HepG2 (cell line): ENCODE results near the gene MICAL3. TPM values are rescaled to one million over a fixed set of nuclear protein-coding genes. Genes with fewer than 3 reads are reported as not detected.

Experiments used
- ATAC-seq: fragments of 200-7000 bp; cut with Tn5 transposase; 3 replicates; pipeline ENCODE4 v1.9.1; 2020; ENCODE audit warnings: mild to moderate bottlenecking, moderate library complexity
- BruUV-seq: library from RNA; stranded (reverse); fragments of 400-500 nt; replicated peaks from 2 replicates; lab custom pipeline; 2021; lab: Mats Ljungman, UMichigan
- CTCF ChIA-PET: fragments of 300-600 bp; formaldehyde crosslinking; extraction: SDS; loops from one replicate; lab custom pipeline; 2021; ENCODE audit warnings: low total read pairs, inconsistent platforms, low intra/inter-chr PET ratio; lab: Yijun Ruan, JAX
- POLR2A ChIA-PET: fragments of 350-600 bp; sonication (Branson Sonifier 250); formaldehyde crosslinking; loops from one replicate; lab custom pipeline; 2020; ENCODE audit warnings: antibody characterized with exemption, inconsistent platforms; lab: Yijun Ruan, JAX
- DNase-seq: peaks from one replicate; pipeline ENCODE4 v3.0.0-alpha.2; 2015; ENCODE audit warnings: low spot score
- FAIRE-seq: peaks from 3 replicates; lab custom pipeline; 2011; peaks lifted over from hg19 to GRCh38; lab: Jason Lieb, UNC
- H2AFZ ChIP-seq: one replicate; pipeline ENCODE4 v1.6.1; 2011; ENCODE audit warnings: low read length, inconsistent platforms
- H3K27ac ChIP-seq: fragments of 300-600 bp; 3 replicates; pipeline ENCODE4 v1.8.0; 2011; ENCODE audit warnings: mixed run types, mild to moderate bottlenecking, mixed read lengths, low read length, inconsistent platforms; ENCODE audit not compliant: insufficient read depth; ENCODE audit errors: extremely low read length
- H3K27me3 ChIP-seq, 2 experiments: fragments of 200-600 bp in 1 of 2; 2 replicates in 1 of 2; 3 replicates in 1 of 2; pipeline versions ENCODE4 v1.6.0 to v1.8.0; 2011; ENCODE audit warnings: low read length in 2 of 2, mild to moderate bottlenecking in 2 of 2, moderate library complexity in 2 of 2, inconsistent platforms in 1 of 2; ENCODE audit not compliant: insufficient read depth in 2 of 2, control insufficient read depth in 1 of 2
- H3K36me3 ChIP-seq, 2 experiments: fragments of 200-600 bp in 1 of 2; replicated peaks in 1 of 2; 2 replicates in 1 of 2; 3 replicates in 1 of 2; pipeline versions ENCODE4 v1.5.1 to v1.8.0; 2011; ENCODE audit warnings: low read length in 2 of 2, inconsistent platforms in 1 of 2; ENCODE audit not compliant: insufficient read depth in 2 of 2, control insufficient read depth in 1 of 2
- H3K4me1 ChIP-seq: 2 replicates; pipeline ENCODE4 v1.5.1; 2012; ENCODE audit warnings: low read length, inconsistent platforms; ENCODE audit not compliant: insufficient read depth
- H3K4me2 ChIP-seq: 2 replicates; pipeline ENCODE4 v1.6.0; 2011; ENCODE audit warnings: low read depth, low read length, inconsistent platforms
- H3K4me3 ChIP-seq, 3 experiments: fragments of 200-600 bp in 1 of 3; sonication (generic), shearing (Covaris generic) in 1 of 3; replicated peaks in 1 of 3; 2 replicates each; pipeline ENCODE4 v1.5.1; 2011 to 2016; ENCODE audit warnings: low read length in 3 of 3, inconsistent platforms in 2 of 3, low read depth in 2 of 3, mild to moderate bottlenecking in 2 of 3, control low read depth in 1 of 3, mixed read lengths in 1 of 3; ENCODE audit not compliant: insufficient read depth in 1 of 3
- H3K79me2 ChIP-seq: one replicate; pipeline ENCODE4 v1.6.1; 2011; ENCODE audit warnings: low read length, inconsistent platforms; ENCODE audit not compliant: insufficient read depth
- H3K9ac ChIP-seq: 2 replicates; pipeline ENCODE4 v1.6.0; 2011; ENCODE audit warnings: mild to moderate bottlenecking, low read depth, low read length, inconsistent platforms; ENCODE audit not compliant: insufficient read depth
- H3K9me3 ChIP-seq: 2 replicates; pipeline ENCODE4 v1.5.1; 2012; ENCODE audit warnings: mild to moderate bottlenecking, low read length
- H4K20me1 ChIP-seq: 2 replicates; pipeline ENCODE4 v1.6.0; 2011; ENCODE audit warnings: inconsistent platforms, mild to moderate bottlenecking, low read length, moderate library complexity; ENCODE audit not compliant: insufficient read depth
- ARNT2 ChIP-seq: sonication (generic); formaldehyde crosslinking; IDR thresholded peaks from 2 replicates; pipeline ENCODE4 v1.8.0; 2022; ENCODE audit warnings: mild to moderate bottlenecking, low read depth, missing genetic modification reagents, moderate library complexity
- NFKB2 ChIP-seq: sonication (generic); formaldehyde crosslinking; IDR thresholded peaks from 2 replicates; pipeline ENCODE4 v1.4.0; 2020; ENCODE audit warnings: missing genetic modification reagents, borderline replicate concordance
- ZBTB8A ChIP-seq: sonication (generic); formaldehyde crosslinking; IDR thresholded peaks from 2 replicates; pipeline ENCODE4 v1.4.0; 2020; ENCODE audit warnings: mild to moderate bottlenecking, low read depth, missing genetic modification reagents, borderline replicate concordance
- ZNF468 ChIP-seq: sonication (generic); formaldehyde crosslinking; IDR thresholded peaks from 2 replicates; pipeline ENCODE4 v1.8.0; 2022; ENCODE audit warnings: mild to moderate bottlenecking, moderate library complexity, missing genetic modification reagents
- ZSCAN31 ChIP-seq: sonication (generic); formaldehyde crosslinking; IDR thresholded peaks from 2 replicates; pipeline ENCODE4 v1.5.0; 2020; ENCODE audit warnings: low read depth, mild to moderate bottlenecking, missing genetic modification reagents
- WGBS: methylation state at CpG from one replicate; pipeline ENCODE4 v1.1.6; 2017; ENCODE audit warnings: low lambda C conversion rate; 5-methylcytosine and 5-hydroxymethylcytosine counted together
- in situ Hi-C: cut with HindIII; loops from 2 replicates; pipeline ENCODE4 v1.10.0; 2017; ENCODE audit warnings: low pct_unique_long_range_greater_than_20kb; ENCODE audit not compliant: extremely low pct_ligation_motif_present
- intact Hi-C: fragments of 100-400 bp; cut with micrococcal nuclease; formaldehyde crosslinking; loops from one replicate; pipeline ENCODE4 v1.10.0; 2022; ENCODE audit not compliant: unreplicated experiment
- polyA plus RNA-seq, 8 experiments: library from polyadenylated mRNA; depleted of rRNA in 3 of 8; stranded (reverse) in 7 of 8; unstranded in 1 of 8; fragments of >200 nt; fragmentation: Illumina TruSeq in 4 of 8; extraction: Trizol in 4 of 8; gene quantifications; 2 replicates each; pipeline versions ENCODE4 v1.2.1 to v1.2.3, GENCODE V29; 2011 to 2016; ENCODE audit warnings: low read depth in 4 of 8, missing spikeins in 1 of 8, mixed read lengths in 1 of 8; ENCODE audit not compliant: insufficient read depth in 1 of 8
- total RNA-seq, 5 experiments: library from RNA; depleted of rRNA; stranded (reverse); fragments of >200 nt; fragmentation: Illumina TruSeq; extraction: Trizol; gene quantifications; 2 replicates each; pipeline ENCODE4 v1.2.3, GENCODE V29; 2016; ENCODE audit warnings: low read depth in 1 of 5
- TF ChIP-seq, protein P1 (sequence below): sonication (generic); formaldehyde crosslinking; IDR thresholded peaks from 2 replicates; pipeline ENCODE4 v1.4.0; 2020; ENCODE audit warnings: mild to moderate bottlenecking, missing genetic modification reagents
- TF ChIP-seq, protein P2 (sequence below): sonication (generic); formaldehyde crosslinking; IDR thresholded peaks from 2 replicates; pipeline ENCODE4 v1.8.0; 2022; ENCODE audit warnings: missing genetic modification reagents, mild to moderate bottlenecking, moderate library complexity, borderline replicate concordance

MICAL3 gene
- total and polyA plus RNA-seq, 2 of the 13 experiments (the other 11 are each of a cell fraction or from before 2014, with no cell fraction given): 5.3 to 12.5 TPM

DNA sequence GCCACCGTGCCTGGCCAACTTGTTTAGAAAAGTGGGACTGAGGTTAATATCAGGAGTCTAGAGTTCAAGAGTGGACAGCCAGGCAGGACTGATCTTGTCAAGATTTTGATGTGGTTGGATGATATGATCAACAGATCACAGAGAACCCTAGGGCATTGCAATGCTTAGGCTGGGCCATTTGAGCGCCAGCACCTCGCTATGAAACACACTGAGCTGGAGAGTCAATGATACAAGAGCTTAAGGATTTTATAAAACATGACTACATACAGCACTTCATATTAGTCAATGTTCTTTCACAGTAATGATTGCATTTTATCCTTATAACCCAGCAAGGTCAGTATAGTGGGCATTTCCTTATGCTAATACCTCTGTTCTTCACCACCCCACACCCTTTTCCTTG is 38.1 kb upstream of the MICAL3 start:
- H2AFZ ChIP-seq: no peak overlapping the region
- intact Hi-C loops: no loop called here
- no peak for ATAC-seq
- no peak for FAIRE-seq
- DNase-seq: no peak
- no peak overlapping the region for H3K9ac ChIP-seq
- no peaks in the 10 kb centered on the region for H3K27me3 ChIP-seq
- peaks cover 74% of the 10 kb centered on the region for H3K4me1 ChIP-seq
- 86% methylated on average over 3 of the region's 3 CpGs for WGBS
- CTCF ChIA-PET: no interaction called here
- H3K4me3 ChIP-seq: no peak overlapping the region
- BruUV-seq: no TSS peak
- no peak for TF ChIP-seq ZBTB8A (CRISPR knock-in tag)
- TF ChIP-seq ZSCAN31 (CRISPR knock-in tag): no peak
- TF ChIP-seq, protein P1, sequence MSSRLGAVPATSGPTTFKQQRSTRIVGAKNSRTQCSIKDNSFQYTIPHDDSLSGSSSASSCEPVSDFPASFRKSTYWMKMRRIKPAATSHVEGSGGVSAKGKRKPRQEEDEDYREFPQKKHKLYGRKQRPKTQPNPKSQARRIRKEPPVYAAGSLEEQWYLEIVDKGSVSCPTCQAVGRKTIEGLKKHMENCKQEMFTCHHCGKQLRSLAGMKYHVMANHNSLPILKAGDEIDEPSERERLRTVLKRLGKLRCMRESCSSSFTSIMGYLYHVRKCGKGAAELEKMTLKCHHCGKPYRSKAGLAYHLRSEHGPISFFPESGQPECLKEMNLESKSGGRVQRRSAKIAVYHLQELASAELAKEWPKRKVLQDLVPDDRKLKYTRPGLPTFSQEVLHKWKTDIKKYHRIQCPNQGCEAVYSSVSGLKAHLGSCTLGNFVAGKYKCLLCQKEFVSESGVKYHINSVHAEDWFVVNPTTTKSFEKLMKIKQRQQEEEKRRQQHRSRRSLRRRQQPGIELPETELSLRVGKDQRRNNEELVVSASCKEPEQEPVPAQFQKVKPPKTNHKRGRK: no peak
- TF ChIP-seq, protein P2, sequence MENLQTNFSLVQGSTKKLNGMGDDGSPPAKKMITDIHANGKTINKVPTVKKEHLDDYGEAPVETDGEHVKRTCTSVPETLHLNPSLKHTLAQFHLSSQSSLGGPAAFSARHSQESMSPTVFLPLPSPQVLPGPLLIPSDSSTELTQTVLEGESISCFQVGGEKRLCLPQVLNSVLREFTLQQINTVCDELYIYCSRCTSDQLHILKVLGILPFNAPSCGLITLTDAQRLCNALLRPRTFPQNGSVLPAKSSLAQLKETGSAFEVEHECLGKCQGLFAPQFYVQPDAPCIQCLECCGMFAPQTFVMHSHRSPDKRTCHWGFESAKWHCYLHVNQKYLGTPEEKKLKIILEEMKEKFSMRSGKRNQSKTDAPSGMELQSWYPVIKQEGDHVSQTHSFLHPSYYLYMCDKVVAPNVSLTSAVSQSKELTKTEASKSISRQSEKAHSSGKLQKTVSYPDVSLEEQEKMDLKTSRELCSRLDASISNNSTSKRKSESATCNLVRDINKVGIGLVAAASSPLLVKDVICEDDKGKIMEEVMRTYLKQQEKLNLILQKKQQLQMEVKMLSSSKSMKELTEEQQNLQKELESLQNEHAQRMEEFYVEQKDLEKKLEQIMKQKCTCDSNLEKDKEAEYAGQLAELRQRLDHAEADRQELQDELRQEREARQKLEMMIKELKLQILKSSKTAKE (CRISPR knock-in tag): no peak
- TF ChIP-seq ZNF468 (CRISPR knock-in tag): no peak
- no peak for TF ChIP-seq NFKB2 (CRISPR knock-in tag)
- TF ChIP-seq ARNT2 (CRISPR knock-in tag): no peak
- H3K79me2 ChIP-seq: no peaks in the 10 kb centered on the region
- no peak overlapping the region for H3K27ac ChIP-seq
- POLR2A ChIA-PET: interaction anchor here (1.4 to 4.0 kb wide), 2 partner anchors 15 to 18 kb away, joined by 5 to 57 read pairs; partner anchors contain the start of gene PEX26
- no peaks in the 10 kb centered on the region for H4K20me1 ChIP-seq
- H3K36me3 ChIP-seq: no peaks in the 10 kb centered on the region
- no peak overlapping the region for H3K4me2 ChIP-seq
- H3K9me3 ChIP-seq: no peaks in the 10 kb centered on the region
- in situ Hi-C loops: no loop called here
